K562 (cell line): ENCODE data around the gene C2orf72. TPM values are rescaled to one million over a fixed set of nuclear protein-coding genes. Genes with fewer than 3 reads are reported as not detected.
A peak's percentile ranks its signal among the peaks of the same experiment; 100 is the strongest.

Source experiments
- CCNT2 ChIP-seq: IDR thresholded peaks from 2 replicates; pipeline ENCODE4 v1.6.1; 2011; ENCODE audit warnings: borderline replicate concordance, low read depth, mild to moderate bottlenecking, moderate library complexity, mixed read lengths, low read length; ENCODE audit not compliant: insufficient read length; ENCODE audit errors: extremely low read depth
- CEBPG ChIP-seq, 3 experiments: fragments of 200-800 bp in 1 of 3; sonication (Bioruptor generic) in 1 of 3; sonication (generic) in 1 of 3; formaldehyde crosslinking in 1 of 3; IDR thresholded peaks in 2 of 3; conservative IDR thresholded peaks in 1 of 3; 2 replicates each; pipeline versions ENCODE4 v1.6.1 to v1.8.0; 2016 to 2022; ENCODE audit warnings: missing compliant biosample characterization in 2 of 3, missing genetic modification characterization in 2 of 3, mild to moderate bottlenecking in 1 of 3, missing genetic modification reagents in 1 of 3
- KLF1 ChIP-seq: fragments of 450-650 bp; IDR thresholded peaks from 2 replicates; pipeline ENCODE4 v1.6.1; 2016; ENCODE audit warnings: missing genetic modification characterization, missing compliant biosample characterization
- L3MBTL2 ChIP-seq: fragments of 450-650 bp; IDR thresholded peaks from 2 replicates; pipeline ENCODE4 v1.6.1; 2016; ENCODE audit warnings: mild to moderate bottlenecking, moderate library complexity
- LCOR ChIP-seq: sonication (generic); formaldehyde crosslinking; IDR thresholded peaks from 2 replicates; pipeline ENCODE4 v1.8.0; 2022; ENCODE audit warnings: mild to moderate bottlenecking, missing genetic modification reagents
- MAZ ChIP-seq, 2 experiments: fragments of 450-650 bp in 1 of 2; sonication (generic) in 1 of 2; formaldehyde crosslinking; IDR thresholded peaks in 1 of 2; conservative IDR thresholded peaks in 1 of 2; 2 replicates each; pipeline versions ENCODE4 v1.4.0 to v1.5.0; 2020; ENCODE audit warnings: mild to moderate bottlenecking in 1 of 2, missing genetic modification reagents in 1 of 2
- MCM3 ChIP-seq: fragments of 450-650 bp; IDR thresholded peaks from 2 replicates; pipeline ENCODE4 v1.6.1; 2016
- NR4A1 ChIP-seq, 2 experiments: fragments of 250-450 bp in 1 of 2; fragments of 450-650 bp in 1 of 2; sonication (Bioruptor Pico) in 1 of 2; IDR thresholded peaks; 2 replicates each; pipeline versions ENCODE4 v1.4.0 to v1.6.1; 2016 to 2020; ENCODE audit warnings: mild to moderate bottlenecking in 2 of 2, missing compliant biosample characterization in 1 of 2, missing genetic modification characterization in 1 of 2, moderate library complexity in 1 of 2
- NRF1 ChIP-seq, 2 experiments: fragments of 450-650 bp; IDR thresholded peaks in 1 of 2; conservative IDR thresholded peaks in 1 of 2; 2 replicates each; pipeline ENCODE4 v1.6.1; 2014; ENCODE audit warnings: mild to moderate bottlenecking in 2 of 2
- OTX1 ChIP-seq: fragments of 450-650 bp; formaldehyde crosslinking; IDR thresholded peaks from 2 replicates; pipeline ENCODE4 v1.4.0; 2022; ENCODE audit warnings: mild to moderate bottlenecking
- RAD21 ChIP-seq, 2 experiments: fragments of 250-450 bp in 1 of 2; fragments of 450-650 bp in 1 of 2; sonication (Bioruptor Pico) in 1 of 2; formaldehyde crosslinking in 1 of 2; IDR thresholded peaks in 1 of 2; conservative IDR thresholded peaks in 1 of 2; 2 replicates each; pipeline versions ENCODE4 v1.4.0 to v1.8.0; 2020 to 2022; ENCODE audit warnings: mild to moderate bottlenecking in 2 of 2, moderate library complexity in 1 of 2
- RUNX1 ChIP-seq: sonication (generic); IDR thresholded peaks from 2 replicates; pipeline ENCODE4 v1.6.1; 2016; ENCODE audit warnings: antibody characterized with exemption, low read depth
- SIRT6 ChIP-seq: IDR thresholded peaks from one replicate; pipeline ENCODE4 v1.6.1; 2012; ENCODE audit warnings: low read depth, mild to moderate bottlenecking, control low read depth, inconsistent platforms, low read length, moderate library complexity
- SMC3 ChIP-seq: conservative IDR thresholded peaks from 2 replicates; pipeline ENCODE4 v1.6.1; 2011; ENCODE audit warnings: low read depth, low read length, improper control_type of control experiment; ENCODE audit not compliant: insufficient read depth
- SP1 ChIP-seq: sonication (generic); formaldehyde crosslinking; IDR thresholded peaks from 2 replicates; pipeline ENCODE4 v1.8.1; 2022; ENCODE audit warnings: mild to moderate bottlenecking, missing genetic modification reagents
- UBTF ChIP-seq, 2 experiments: IDR thresholded peaks; 2 replicates each; pipeline ENCODE4 v1.6.1; 2012; ENCODE audit warnings: improper control_type of control experiment in 2 of 2, low read depth in 2 of 2, low read length in 2 of 2, borderline replicate concordance in 1 of 2
- ZNF507 ChIP-seq: conservative IDR thresholded peaks from 2 replicates; pipeline ENCODE4 v1.6.1; 2017; ENCODE audit warnings: missing genetic modification characterization, missing compliant biosample characterization
- ZNF668 ChIP-seq: fragments of 250-450 bp; sonication (Bioruptor Pico); IDR thresholded peaks from 2 replicates; pipeline ENCODE4 v1.8.0; 2022; ENCODE audit warnings: mild to moderate bottlenecking, inconsistent platforms
- ZNF695 ChIP-seq: fragments of 450-650 bp; formaldehyde crosslinking; IDR thresholded peaks from 2 replicates; pipeline ENCODE4 v1.4.0; 2020; ENCODE audit warnings: mild to moderate bottlenecking, moderate library complexity
- polyA plus RNA-seq, 8 experiments: library from polyadenylated mRNA; depleted of rRNA in 4 of 8; stranded (reverse) in 5 of 8; unstranded in 3 of 8; fragments of >200 nt; fragmentation: Nextera tagmentation in 2 of 8; fragmentation: Illumina TruSeq in 1 of 8; extraction: Ambion mirVana in 2 of 8; extraction: Trizol in 1 of 8; gene quantifications; 2 replicates each; pipeline versions ENCODE4 v1.2.1 to v1.2.3, GENCODE V29; 2011 to 2014; ENCODE audit warnings: inconsistent platforms in 1 of 8, missing spikeins in 1 of 8
- total RNA-seq, 7 experiments: library from RNA; depleted of rRNA in 6 of 7; stranded (reverse); fragments of >200 nt in 6 of 7; fragmentation: Illumina TruSeq in 2 of 7; extraction: Trizol in 2 of 7; gene quantifications; 2 replicates each; pipeline versions ENCODE4 v1.2.1 to v1.2.3, GENCODE V29; 2011 to 2021; ENCODE audit warnings: low replicate concordance in 1 of 7

C2orf72 gene
- total and polyA plus RNA-seq, 9 of the 15 experiments (the other 6 are each of a cell fraction or from before 2014, with no cell fraction given): 0.08 to 0.18 (median 0.11) TPM; not detected in 6

GRCh38 chr2:231052494-231053451 is 15.4 kb downstream of the C2orf72 start (continued):
- TF ChIP-seq L3MBTL2: peak; percentile 89
- TF ChIP-seq UBTF (IDR thresholded peaks at IDR 0.05; ENCODE audit: borderline replicate concordance in 1 of 2, low read depth in 2 of 2, low read length in 2 of 2): 0 out of 4 replicates have a peak, but pooled peaks of 1 of the 2 experiments have one; percentile 33
- peak; percentile 57 for TF ChIP-seq SP1 (CRISPR knock-in tag)
- TF ChIP-seq CEBPG (CRISPR knock-in tag; IDR thresholded peaks at IDR 0.05): no peak
- no peak for TF ChIP-seq CEBPG (tag; conservative IDR thresholded peaks at IDR 0.05 in 1 of 2, IDR thresholded peaks at IDR 0.05 in 1 of 2)
- TF ChIP-seq MAZ (CRISPR knock-in tag; conservative IDR thresholded peaks at IDR 0.05 in 1 of 2, IDR thresholded peaks at IDR 0.05 in 1 of 2): peak in 1 of 2 experiments; percentile 41; a peak in 1 of 4 replicates
- no peak for TF ChIP-seq RUNX1
- TF ChIP-seq KLF1 (tag): no peak
- peak; percentile 63 to 69; a peak in 3 of 4 replicates for TF ChIP-seq NRF1 (conservative IDR thresholded peaks at IDR 0.05 in 1 of 2, IDR thresholded peaks at IDR 0.05 in 1 of 2)
- TF ChIP-seq ZNF695 (CRISPR knock-in tag): no peak
- TF ChIP-seq MCM3: no peak
- TF ChIP-seq SIRT6: no peak
- no peak for TF ChIP-seq ZNF668
- peak; percentile 25 to 48; a peak in 2 of 4 replicates for TF ChIP-seq RAD21 (CRISPR knock-in tag; conservative IDR thresholded peaks at IDR 0.05 in 1 of 2, IDR thresholded peaks at IDR 0.05 in 1 of 2)
- no peak for TF ChIP-seq NR4A1 (CRISPR knock-in tag; IDR thresholded peaks at IDR 0.05)
- TF ChIP-seq NR4A1 (tag; IDR thresholded peaks at IDR 0.05): no peak
- TF ChIP-seq CCNT2: peak; percentile 26
- 0 out of 2 replicates have a peak, but pooled peaks have one; percentile 43 for TF ChIP-seq LCOR
- TF ChIP-seq OTX1: no peak
- no peak for TF ChIP-seq ZNF507 (tag)
- TF ChIP-seq SMC3: peak; percentile 30; the same call in 1 of the 2 replicates
